ENCODE measurements around the gene CAPN5.
"Not testable (repeated sequence)": the region's sequence is repeated elsewhere in the genome, so short reads cannot be mapped to it uniquely, and the experiment has no call there.

GRCh38 chr11:77061258-77061657 is 5.5 kb upstream of the CAPN5 start:
- not testable (repeated sequence) for TF ChIP-seq CTCF, POLR2A (IDR thresholded peaks at IDR 0.05)
